Measurements from ENCODE around the gene FPR2.

The FPR2 gene

DNA sequence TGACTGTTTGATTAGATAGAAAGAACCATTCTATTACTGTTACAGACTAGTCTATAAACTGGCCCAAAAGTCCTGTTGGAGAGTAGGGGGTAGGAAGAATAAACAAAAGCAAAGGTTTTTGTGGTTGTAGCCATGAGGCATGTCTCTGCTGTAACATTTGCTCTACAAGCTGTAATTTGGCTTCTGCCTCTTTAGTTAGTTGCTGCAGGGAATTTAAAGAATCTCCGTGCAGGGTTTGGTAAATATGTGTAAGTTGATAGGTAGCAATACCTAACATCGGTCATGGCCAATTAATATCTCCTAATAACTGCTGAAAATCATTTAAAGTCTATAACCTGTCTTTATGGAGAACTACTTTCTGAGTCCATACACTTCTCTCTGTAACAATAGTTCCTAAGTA lies 46.9 kb downstream of the FPR2 start:
- no peak for DNase-seq

DNA sequence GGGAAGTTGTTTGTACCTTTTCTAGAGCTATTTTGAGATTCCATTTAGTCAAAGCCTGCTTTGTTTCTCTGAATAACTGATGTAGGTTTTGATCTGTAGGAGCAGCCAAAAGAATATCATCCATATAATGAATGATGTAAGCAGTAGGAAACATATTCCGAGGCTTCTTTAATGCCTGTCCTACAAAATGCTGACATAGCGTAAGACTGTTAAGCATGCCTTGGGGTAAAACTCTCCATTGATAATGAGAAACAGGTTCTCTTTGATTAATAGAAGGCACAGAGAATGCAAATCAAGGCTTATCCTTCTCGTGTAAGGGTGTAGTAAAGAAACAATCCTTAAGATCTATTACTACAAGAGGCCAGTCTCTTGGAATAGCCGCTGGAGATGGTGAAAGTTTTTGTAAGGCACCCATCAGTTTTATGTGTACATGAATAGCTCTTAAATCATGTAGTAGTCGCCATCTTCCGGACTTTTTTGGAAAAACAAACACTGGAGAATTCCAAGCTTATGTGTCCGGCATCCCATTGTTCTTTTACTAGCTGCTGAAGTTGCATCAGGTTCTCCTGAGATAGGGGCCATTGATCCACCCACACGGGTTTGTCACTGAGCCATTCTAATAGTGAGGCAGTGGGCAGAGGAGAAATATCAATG lies 47.5 kb downstream of the FPR2 start:
- no peak for DNase-seq

DNA sequence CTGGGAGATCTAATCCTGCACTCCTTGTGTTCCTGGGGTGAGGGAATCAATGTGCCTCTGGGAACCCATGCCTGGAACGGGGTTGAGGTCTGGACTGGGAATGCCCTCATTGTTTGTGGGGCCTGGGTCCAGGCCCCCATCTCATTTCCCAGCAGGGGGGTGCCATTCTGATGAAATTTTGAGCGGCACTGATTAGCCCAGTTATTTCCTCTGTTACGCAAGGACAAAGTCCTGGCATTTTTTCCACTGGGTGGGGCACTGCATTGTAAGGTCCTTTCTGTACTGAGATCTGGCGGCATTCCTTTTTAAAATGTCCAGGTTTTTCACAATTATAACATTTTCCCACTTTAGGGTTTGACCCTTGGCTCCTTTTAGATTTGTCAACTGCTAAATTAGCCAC lies 48.8 kb downstream of the FPR2 start:
- DNase-seq: no peak

DNA sequence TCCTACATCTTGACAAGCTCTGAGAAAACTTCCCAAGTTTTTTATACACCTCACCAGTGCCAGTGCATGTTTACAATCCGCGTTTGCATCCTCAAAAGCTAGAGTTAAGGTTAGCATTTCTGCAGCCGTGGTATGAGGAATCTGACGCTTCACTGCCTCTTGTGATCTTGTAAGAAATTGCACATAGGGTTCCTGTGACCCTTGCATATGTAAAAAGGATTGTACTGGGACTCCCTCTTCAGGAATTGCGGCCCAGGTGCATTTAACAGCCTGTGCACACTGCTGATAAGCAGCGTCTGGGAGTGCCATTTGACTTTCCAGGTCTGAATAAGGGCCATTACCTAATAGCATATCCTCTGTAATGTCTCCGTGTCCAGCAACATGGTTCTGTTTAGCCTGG lies 49.2 kb downstream of the FPR2 start:
- DNase-seq: no peak

DNA sequence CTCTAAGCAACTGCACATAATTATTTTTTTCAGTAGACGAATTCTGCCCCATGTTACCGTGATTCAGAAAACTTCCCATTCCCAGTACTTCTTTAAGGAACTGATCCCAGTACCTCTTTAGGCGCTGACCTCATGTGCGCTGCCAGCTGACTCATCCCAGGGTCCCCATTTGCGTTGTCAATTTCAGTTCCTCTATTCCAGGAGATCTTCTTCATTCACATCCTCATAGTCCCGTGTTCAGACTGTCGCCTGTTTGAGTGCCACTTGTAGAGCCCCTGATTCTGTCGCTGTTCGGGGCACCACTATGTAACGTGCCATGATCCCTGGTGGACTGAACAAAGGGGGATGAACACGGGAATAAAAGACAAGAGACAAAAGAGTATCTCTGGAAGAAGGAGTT lies 50.4 kb downstream of the FPR2 start:
- DNase-seq: no peak

DNA sequence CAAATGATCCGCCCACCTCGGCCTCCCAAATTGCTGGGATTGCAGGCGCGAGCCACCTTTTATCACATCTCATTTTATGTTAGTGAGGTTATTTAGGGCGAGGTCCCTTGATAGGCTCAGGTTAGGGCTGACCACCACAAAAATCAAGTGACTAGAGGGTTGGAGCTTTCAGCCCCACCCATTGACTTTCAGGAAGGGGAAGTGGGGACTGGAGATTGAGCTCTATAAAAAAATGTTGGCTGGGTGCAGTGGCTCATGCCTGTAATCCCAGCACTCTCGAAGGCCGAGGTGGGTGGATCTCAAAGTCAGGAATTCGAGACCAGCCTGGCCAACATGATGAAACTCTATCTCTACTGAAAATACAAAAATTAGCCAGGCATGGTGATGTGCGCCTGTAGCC lies 54.1 kb downstream of the FPR2 start:
- DNase-seq: no peak

DNA sequence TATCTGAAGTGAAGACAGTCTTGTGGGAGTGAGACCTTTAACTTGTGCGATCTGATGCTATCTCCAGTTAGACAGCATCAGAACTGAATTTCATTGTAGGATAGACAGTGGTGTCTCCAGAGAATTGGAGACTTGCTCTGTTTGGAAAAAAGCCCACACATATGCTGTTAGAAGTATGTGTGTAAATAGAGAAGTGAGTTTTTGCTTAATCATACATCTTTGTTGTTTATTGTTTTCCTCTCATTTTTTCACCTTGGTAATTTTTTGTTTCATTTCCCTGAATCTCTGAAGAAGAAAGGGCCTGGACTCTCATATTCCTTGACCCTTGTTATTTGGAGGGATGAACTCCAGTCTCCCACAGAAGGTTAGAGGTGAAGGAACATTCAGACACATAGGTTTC lies 55.7 kb downstream of the FPR2 start:
- DNase-seq: no peak

DNA sequence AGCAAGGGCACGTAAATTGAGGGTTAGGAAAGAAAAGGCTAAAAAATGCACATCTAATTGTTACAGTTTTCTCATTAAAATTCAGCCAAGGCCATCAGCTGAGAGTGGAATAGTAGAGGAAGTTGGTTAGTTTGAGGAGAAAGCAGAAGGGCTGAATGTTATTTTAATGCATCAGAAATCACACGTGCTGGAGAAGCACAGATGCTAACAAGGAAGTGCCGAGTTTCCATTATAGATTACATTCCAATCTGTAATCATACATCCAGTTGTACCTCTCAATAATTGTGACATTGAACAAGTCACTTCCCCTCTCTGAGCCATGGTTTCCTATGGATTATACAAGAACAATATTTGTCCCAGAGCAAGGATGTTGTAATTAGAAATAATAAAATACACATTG lies 59.0 kb downstream of the FPR2 start:
- no peak for DNase-seq

Measured in NCI-H1417 treated with DMSO at 0.1 percent for 48 hours (cell line).